GM18511 (cell line): ENCODE measurements around the gene CPNE5.

Experiments
- ATAC-seq: cut with Tn5 transposase; IDR thresholded peaks from one replicate; pipeline ENCODE4 v1.9.1; 2021; ENCODE audit warnings: mild to moderate bottlenecking, moderate library complexity; ENCODE audit not compliant: unreplicated experiment

The CPNE5 gene

GRCh38 chr6:36794713-36795065 is 44.6 kb downstream of the CPNE5 start:
- no peak for ATAC-seq

- ATAC-seq = no peak
Observed at GRCh38 chr6:36793913-36794712, 45.1 kb downstream of the CPNE5 start.

- ATAC-seq = no peak
Observed at GRCh38 chr6:36793296-36793912, 45.8 kb downstream of the CPNE5 start.

- no peak for ATAC-seq
Observed at GRCh38 chr6:36791521-36792135, 47.6 kb downstream of the CPNE5 start.

GRCh38 chr6:36791085-36791484 is 48.2 kb downstream of the CPNE5 start:
- ATAC-seq = no peak

- no peak for ATAC-seq
Observed at GRCh38 chr6:36788768-36789167, 50.5 kb downstream of the CPNE5 start.

- ATAC-seq = no peak
Observed at GRCh38 chr6:36788186-36788585, 51.1 kb downstream of the CPNE5 start.

GRCh38 chr6:36787210-36787609 is 52.0 kb downstream of the CPNE5 start:
- ATAC-seq = no peak

- no peak for ATAC-seq
Observed at GRCh38 chr6:36786055-36786675, 53.1 kb downstream of the CPNE5 start.

GRCh38 chr6:36784376-36784636 is 54.9 kb downstream of the CPNE5 start:
- no peak for ATAC-seq

GRCh38 chr6:36783603-36784375 is 55.5 kb downstream of the CPNE5 start:
- ATAC-seq = no peak

- ATAC-seq = no peak
Observed at GRCh38 chr6:36781669-36782068, 57.6 kb downstream of the CPNE5 start.

GRCh38 chr6:36780442-36781177 is 58.6 kb downstream of the CPNE5 start:
- ATAC-seq = no peak

GRCh38 chr6:36779227-36779626 is 60.0 kb downstream of the CPNE5 start:
- no peak for ATAC-seq

- no peak for ATAC-seq
Observed at GRCh38 chr6:36777801-36778200, 61.4 kb downstream of the CPNE5 start.

- no peak for ATAC-seq
Observed at GRCh38 chr6:36776167-36776566, 63.1 kb downstream of the CPNE5 start.

GRCh38 chr6:36774331-36774730 is 64.9 kb downstream of the CPNE5 start:
- ATAC-seq = no peak

GRCh38 chr6:36772397-36772796 is 66.8 kb downstream of the CPNE5 start:
- no peak for ATAC-seq

GRCh38 chr6:36771145-36771544 is 68.1 kb downstream of the CPNE5 start:
- no peak for ATAC-seq

- no peak for ATAC-seq
Observed at GRCh38 chr6:36769676-36770499, 69.4 kb downstream of the CPNE5 start.
